Caco-2 (cell line): ENCODE measurements around the gene WDR91. TPM values are rescaled to one million over a fixed set of nuclear protein-coding genes. Genes with fewer than 3 reads are reported as not detected.
A peak's percentile ranks its signal among the peaks of the same experiment; 100 is the strongest.

Source experiments
- BruUV-seq: library from RNA; stranded (reverse); fragments of 400-500 nt; replicated peaks from 2 replicates; lab custom pipeline; 2021; lab: Mats Ljungman, UMichigan
- CTCF ChIA-PET: fragments of 300-600 bp; sonication (Branson Sonifier 250); formaldehyde crosslinking; loops from one replicate; lab custom pipeline; 2022; ENCODE audit warnings: antibody characterized with exemption; lab: Charles Lee
- POLR2A ChIA-PET: fragments of 300-600 bp; sonication (Branson Sonifier 250); formaldehyde crosslinking; loops from one replicate; lab custom pipeline; 2022; ENCODE audit warnings: antibody characterized with exemption; lab: Charles Lee
- DNase-seq, 2 experiments: peaks; one replicate each; pipeline versions ENCODE4 v3.0.0 to v3.0.0-alpha.2; 2020 to 2022
- H3K27me3 ChIP-seq: replicated peaks from 2 replicates; pipeline ENCODE4 v1.6.0; 2011; ENCODE audit warnings: low read length; ENCODE audit not compliant: control insufficient read depth, insufficient read depth
- H3K36me3 ChIP-seq: 2 replicates; pipeline ENCODE4 v1.5.1; 2011; ENCODE audit warnings: low read length; ENCODE audit not compliant: control insufficient read depth, insufficient read depth
- H3K4me1 ChIP-seq: fragments of 250-450 bp; sonication (Bioruptor Pico); 2 replicates; pipeline ENCODE4 v1.5.1; 2020; ENCODE audit warnings: mild to moderate bottlenecking
- H3K4me3 ChIP-seq: 2 replicates; pipeline ENCODE4 v1.5.1; 2011; ENCODE audit warnings: low read depth, mild to moderate bottlenecking, control low read depth, low read length
- H3K9me3 ChIP-seq: fragments of 250-450 bp; sonication (Bioruptor Pico); 2 replicates; pipeline ENCODE4 v1.5.1; 2020; ENCODE audit warnings: mild to moderate bottlenecking, moderate library complexity
- H3K27ac Mint-ChIP-seq: one replicate; pipeline ENCODE4 v1.8.0; 2022; ENCODE audit warnings: mixed read lengths; ENCODE audit not compliant: unreplicated experiment
- H3K27me3 Mint-ChIP-seq: one replicate; pipeline ENCODE4 v1.8.0; 2022; ENCODE audit warnings: mixed read lengths; ENCODE audit not compliant: insufficient read depth, unreplicated experiment
- H3K36me3 Mint-ChIP-seq: one replicate; pipeline ENCODE4 v1.8.0; 2022; ENCODE audit warnings: mild to moderate bottlenecking, mixed read lengths; ENCODE audit not compliant: insufficient read depth, unreplicated experiment
- H3K4me1 Mint-ChIP-seq: one replicate; pipeline ENCODE4 v1.8.0; 2022; ENCODE audit warnings: low read depth, mixed read lengths; ENCODE audit not compliant: unreplicated experiment
- H3K4me3 Mint-ChIP-seq: one replicate; pipeline ENCODE4 v1.8.0; 2022; ENCODE audit warnings: mild to moderate bottlenecking, moderate library complexity, mixed read lengths; ENCODE audit not compliant: unreplicated experiment
- H3K9me3 Mint-ChIP-seq: one replicate; pipeline ENCODE4 v1.8.0; 2022; ENCODE audit warnings: mixed read lengths; ENCODE audit not compliant: unreplicated experiment
- intact Hi-C: fragments of 100-400 bp; cut with micrococcal nuclease; formaldehyde crosslinking; loops from one replicate; pipeline ENCODE4 v1.10.0; 2022; ENCODE audit not compliant: unreplicated experiment
- total RNA-seq: library from RNA; stranded (reverse); gene quantifications from 2 replicates; pipeline ENCODE4 v1.2.3, GENCODE V29; 2022
- TF ChIP-seq, protein P1 (sequence below), 2 experiments: fragments of 200-600 bp in 1 of 2; IDR thresholded peaks; 1 replicate in 1 of 2; 2 replicates in 1 of 2; pipeline versions ENCODE4 v1.5.1 to v1.8.0; 2011 to 2022; ENCODE audit warnings: antibody characterized with exemption in 1 of 2, control low read depth in 1 of 2, inconsistent platforms in 1 of 2, low read depth in 1 of 2, low read length in 1 of 2, mild to moderate bottlenecking in 1 of 2, moderate library complexity in 1 of 2; ENCODE audit not compliant: insufficient read depth in 1 of 2, severe bottlenecking in 1 of 2, unreplicated experiment in 1 of 2

Gene WDR91
- total RNA-seq, 1 experiment from 2014 or later, result 12.6 TPM

DNA sequence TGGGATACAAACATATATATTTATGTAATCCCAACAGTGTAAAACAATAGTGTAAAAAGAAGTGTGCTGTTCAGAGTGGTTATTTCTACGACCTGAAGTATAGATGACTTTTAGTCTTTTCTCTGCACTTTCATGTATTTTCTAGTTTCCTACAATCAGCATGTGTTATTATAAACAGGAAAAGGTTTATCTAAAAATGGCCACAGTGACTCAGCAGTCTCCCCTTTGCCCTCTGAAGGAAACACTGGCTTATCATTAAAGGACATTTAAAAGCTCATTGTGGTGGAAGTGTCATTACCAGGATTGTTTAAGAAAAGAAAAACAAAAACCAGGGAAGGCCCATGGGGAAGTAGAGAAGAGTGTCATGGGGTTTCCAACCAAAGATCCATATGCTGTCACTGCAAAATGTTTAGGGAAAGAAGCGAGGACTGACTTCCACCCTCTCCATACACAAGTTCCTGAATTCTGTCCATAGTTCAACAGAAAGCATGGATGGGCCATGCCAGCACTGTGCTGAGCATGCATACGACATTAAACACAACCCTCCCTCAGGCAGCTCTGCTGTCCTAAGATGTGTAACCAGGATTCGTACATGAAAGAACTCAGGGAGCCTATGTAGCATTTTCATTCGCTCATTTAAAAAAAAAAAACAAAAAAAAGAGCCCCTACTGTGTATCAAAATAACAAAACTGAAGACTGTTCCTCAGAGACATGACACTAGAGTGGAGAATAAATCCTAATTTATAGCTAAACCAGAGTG, 51.0 kb downstream of the WDR91 start:
- Mint-ChIP-seq H3K4me1 (peaks cover 19% of the 10 kb centered on the region), H3K4me3 (no peak overlapping the region), H3K27me3 (no peaks in the 10 kb centered on the region), H3K9me3 (peaks cover 48% of the 10 kb centered on the region), H3K36me3 (peaks cover 51% of the 10 kb centered on the region), H3K27ac (peak overlapping the region; percentile 36)
- TF ChIP-seq, protein P1, sequence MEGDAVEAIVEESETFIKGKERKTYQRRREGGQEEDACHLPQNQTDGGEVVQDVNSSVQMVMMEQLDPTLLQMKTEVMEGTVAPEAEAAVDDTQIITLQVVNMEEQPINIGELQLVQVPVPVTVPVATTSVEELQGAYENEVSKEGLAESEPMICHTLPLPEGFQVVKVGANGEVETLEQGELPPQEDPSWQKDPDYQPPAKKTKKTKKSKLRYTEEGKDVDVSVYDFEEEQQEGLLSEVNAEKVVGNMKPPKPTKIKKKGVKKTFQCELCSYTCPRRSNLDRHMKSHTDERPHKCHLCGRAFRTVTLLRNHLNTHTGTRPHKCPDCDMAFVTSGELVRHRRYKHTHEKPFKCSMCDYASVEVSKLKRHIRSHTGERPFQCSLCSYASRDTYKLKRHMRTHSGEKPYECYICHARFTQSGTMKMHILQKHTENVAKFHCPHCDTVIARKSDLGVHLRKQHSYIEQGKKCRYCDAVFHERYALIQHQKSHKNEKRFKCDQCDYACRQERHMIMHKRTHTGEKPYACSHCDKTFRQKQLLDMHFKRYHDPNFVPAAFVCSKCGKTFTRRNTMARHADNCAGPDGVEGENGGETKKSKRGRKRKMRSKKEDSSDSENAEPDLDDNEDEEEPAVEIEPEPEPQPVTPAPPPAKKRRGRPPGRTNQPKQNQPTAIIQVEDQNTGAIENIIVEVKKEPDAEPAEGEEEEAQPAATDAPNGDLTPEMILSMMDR (IDR thresholded peaks at IDR 0.05; ENCODE audit: insufficient read depth in 1 of 2, low read depth in 1 of 2, low read length in 1 of 2, severe bottlenecking in 1 of 2, unreplicated experiment in 1 of 2), result no peak
- intact Hi-C loops, result no loop called here
- Histone ChIP-seq H3K36me3 (no peaks in the 10 kb centered on the region; the same call in 1 of the 2 replicates), H3K4me3 (no peak overlapping the region), H3K27me3 (no peaks in the 10 kb centered on the region), H3K4me1 (peaks cover 8% of the 10 kb centered on the region), H3K9me3 (peaks cover 19% of the 10 kb centered on the region)
- no TSS peak for BruUV-seq
- DNase-seq, result no peak
- CTCF ChIA-PET, result no interaction called here
- POLR2A ChIA-PET, result no interaction called here

DNA sequence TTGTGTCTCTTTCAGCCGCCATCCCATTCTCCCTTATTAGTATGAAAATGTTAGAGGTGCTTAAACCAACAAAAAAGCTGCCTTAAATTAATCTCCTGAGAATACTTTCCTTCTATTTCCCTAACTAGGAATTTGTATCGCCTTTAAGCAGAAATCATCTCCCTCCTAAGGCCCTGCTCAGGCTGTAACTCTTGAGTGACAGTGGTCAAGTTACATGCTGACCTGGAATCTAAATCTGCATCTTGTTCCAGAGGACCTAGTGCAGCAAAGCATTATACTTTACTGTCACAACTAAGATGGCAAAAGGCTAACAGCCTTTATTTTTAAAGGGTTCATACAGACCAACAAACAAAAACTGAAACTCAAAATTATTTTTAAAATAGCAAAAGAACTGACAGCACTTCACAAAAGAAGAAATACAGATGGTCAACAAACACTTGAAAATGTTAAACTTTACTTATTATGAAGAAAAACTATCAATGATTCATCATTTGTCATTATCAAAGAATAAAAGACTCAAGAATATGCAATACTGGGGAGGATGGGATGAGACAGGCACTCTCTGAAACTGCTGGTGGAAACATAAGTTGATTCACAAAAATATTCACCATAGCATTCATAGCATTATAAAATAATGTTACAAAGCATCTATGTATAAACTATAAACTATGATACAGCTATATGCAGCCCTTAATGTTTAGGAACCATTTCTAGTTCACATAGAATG, 51.8 kb downstream of the WDR91 start:
- Mint-ChIP-seq H3K9me3 (peaks cover 56% of the 10 kb centered on the region), H3K27ac (peak overlapping the region; percentile 75), H3K36me3 (peaks cover 50% of the 10 kb centered on the region), H3K27me3 (no peaks in the 10 kb centered on the region), H3K4me3 (no peak overlapping the region), H3K4me1 (peaks cover 19% of the 10 kb centered on the region)
- H3K36me3 ChIP-seq, result no peaks in the 10 kb centered on the region; the same call in 1 of the 2 replicates
- no peaks in the 10 kb centered on the region for H3K27me3 ChIP-seq
- ChIA-PET POLR2A (no interaction called here), CTCF (no interaction called here)
- H3K4me1 ChIP-seq, result peaks cover 8% of the 10 kb centered on the region
- TF ChIP-seq, protein P1 (IDR thresholded peaks at IDR 0.05; ENCODE audit: insufficient read depth in 1 of 2, low read depth in 1 of 2, low read length in 1 of 2, severe bottlenecking in 1 of 2, unreplicated experiment in 1 of 2), result no peak
- no peak overlapping the region for H3K4me3 ChIP-seq
- no TSS peak for BruUV-seq
- intact Hi-C loops, result no loop called here
- peaks cover 26% of the 10 kb centered on the region for H3K9me3 ChIP-seq
- DNase-seq, result no peak

DNA sequence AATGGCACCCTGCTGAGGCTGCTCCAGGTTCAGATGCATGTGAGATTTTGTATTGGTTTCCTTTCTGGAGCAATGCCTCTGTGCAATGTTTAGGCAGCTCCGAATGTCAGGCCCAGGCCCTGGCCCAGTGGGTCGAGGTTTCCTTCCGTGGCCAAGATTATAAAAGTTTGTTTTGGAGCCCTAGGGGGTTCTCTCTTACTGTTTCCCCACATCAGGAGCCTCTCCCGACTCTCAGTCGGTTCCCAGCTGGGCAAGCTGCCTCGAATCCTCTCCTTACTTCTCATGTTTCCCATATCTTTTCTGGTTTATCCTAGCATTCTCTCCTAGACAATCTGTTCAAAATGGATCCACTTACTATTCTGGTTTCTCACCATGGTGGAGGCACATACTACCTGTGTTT, 52.5 kb downstream of the WDR91 start:
- H3K4me1 Mint-ChIP-seq, result peaks cover 19% of the 10 kb centered on the region
- no peaks in the 10 kb centered on the region for H3K27me3 Mint-ChIP-seq
- Histone ChIP-seq H3K27me3 (no peaks in the 10 kb centered on the region), H3K4me1 (peaks cover 8% of the 10 kb centered on the region), H3K36me3 (no peaks in the 10 kb centered on the region; the same call in 1 of the 2 replicates), H3K4me3 (no peak overlapping the region), H3K9me3 (peaks cover 32% of the 10 kb centered on the region)
- peaks cover 43% of the 10 kb centered on the region for H3K36me3 Mint-ChIP-seq
- DNase-seq, result no peak
- intact Hi-C loops, result no loop called here
- no peak overlapping the region for H3K4me3 Mint-ChIP-seq
- H3K9me3 Mint-ChIP-seq, result peaks cover 62% of the 10 kb centered on the region
- no TSS peak for BruUV-seq
- POLR2A ChIA-PET, result no interaction called here
- CTCF ChIA-PET, result no interaction called here
- H3K27ac Mint-ChIP-seq, result peak overlapping the region; percentile 75
- TF ChIP-seq, protein P1 (IDR thresholded peaks at IDR 0.05; ENCODE audit: insufficient read depth in 1 of 2, low read depth in 1 of 2, low read length in 1 of 2, severe bottlenecking in 1 of 2, unreplicated experiment in 1 of 2), result no peak
